ENCODE measurements around the gene C5orf63.
"Not testable (repeated sequence)": the region's sequence is repeated elsewhere in the genome, so short reads cannot be mapped to it uniquely, and the experiment has no call there.

Gene C5orf63

DNA sequence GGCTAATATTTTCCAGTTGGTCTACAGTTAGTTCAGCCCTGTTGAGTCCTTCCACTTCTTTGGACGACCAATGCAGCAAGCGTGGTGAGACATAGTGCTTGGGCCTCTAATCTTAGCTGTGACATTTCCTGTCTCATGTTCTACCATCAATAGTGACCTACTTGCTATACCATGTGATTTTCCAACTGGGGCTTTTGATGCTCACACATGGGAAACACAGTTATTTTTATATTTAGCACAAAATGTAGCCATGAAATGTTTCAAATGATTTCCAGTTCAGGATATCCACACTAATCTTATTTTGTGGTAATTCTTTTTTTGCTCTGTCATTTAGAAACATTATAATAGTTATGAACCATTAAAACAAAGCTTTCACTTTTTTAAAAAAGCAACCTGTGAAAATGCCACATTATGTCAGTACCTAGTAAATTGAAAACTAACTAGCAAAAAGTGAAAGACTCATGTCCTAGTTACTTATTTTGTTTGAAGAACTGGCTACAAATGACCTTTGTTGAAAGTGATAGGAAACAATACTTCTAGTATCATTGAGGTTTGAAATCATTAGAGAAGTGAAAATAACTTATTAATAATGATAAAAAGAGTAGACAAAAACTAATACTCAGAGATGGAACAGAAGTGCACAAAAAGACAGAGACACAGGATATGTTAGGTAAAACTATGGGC lies 61.2 kb downstream of the C5orf63 start:
- POLR2A ChIA-PET: no interaction called here
- CTCF ChIA-PET: interaction anchor here (0.6 kb wide), 1 partner anchor 15 kb away, joined by 3 read pairs; no protein-coding TSS in a partner anchor
- DNase-seq (ENCODE audit: extremely low spot score): no peak
- TF ChIP-seq HDGF (IDR thresholded peaks at IDR 0.05; ENCODE audit: borderline replicate concordance) (no peak), FOXA1 (IDR thresholded peaks at IDR 0.05) (no peak), LEF1 (IDR thresholded peaks at IDR 0.05; ENCODE audit: borderline replicate concordance) (no peak)

GRCh38 chr5:127011153-127011552 lies 62.1 kb downstream of the C5orf63 start:
- ChIA-PET CTCF (interaction anchor here (0.5 to 0.6 kb wide), 2 partner anchors 167 to 286 kb away, joined by 3 read pairs; no protein-coding TSS in a partner anchor), POLR2A (no interaction called here)
- no peak for TF ChIP-seq FOXM1 (IDR thresholded peaks at IDR 0.05; ENCODE audit: borderline replicate concordance)
- TF ChIP-seq ELF4 (IDR thresholded peaks at IDR 0.05): no peak
- no peak for TF ChIP-seq CTBP1 (IDR thresholded peaks at IDR 0.05; ENCODE audit: borderline replicate concordance)
- TF ChIP-seq TARDBP (IDR thresholded peaks at IDR 0.05): no peak
- TF ChIP-seq SUZ12 (IDR thresholded peaks at IDR 0.05): no peak
- no peak for TF ChIP-seq ZNF384 (IDR thresholded peaks at IDR 0.05)
- TF ChIP-seq NFRKB (IDR thresholded peaks at IDR 0.05): no peak
- TF ChIP-seq SP1 (IDR thresholded peaks at IDR 0.05): no peak
- no peak for TF ChIP-seq FOXA1 (IDR thresholded peaks at IDR 0.05)
- TF ChIP-seq BHLHE40 (IDR thresholded peaks at IDR 0.05; ENCODE audit: borderline replicate concordance): no peak
- DNase-seq (ENCODE audit: extremely low spot score): no peak

GRCh38 chr5:127010362-127010761 lies 62.9 kb downstream of the C5orf63 start:
- no peak for DNase-seq (ENCODE audit: extremely low spot score)
- POLR2A ChIA-PET: no interaction called here
- CTCF ChIA-PET: no interaction called here
- TF ChIP-seq FOXM1 (IDR thresholded peaks at IDR 0.05; ENCODE audit: borderline replicate concordance): no peak
- no peak for TF ChIP-seq L3MBTL2 (conservative IDR thresholded peaks at IDR 0.05)
- no peak for TF ChIP-seq ELF4 (IDR thresholded peaks at IDR 0.05)
- TF ChIP-seq FOXK2 (IDR thresholded peaks at IDR 0.05): no peak
- TF ChIP-seq CTBP1 (IDR thresholded peaks at IDR 0.05; ENCODE audit: borderline replicate concordance): no peak
- TF ChIP-seq SUZ12 (IDR thresholded peaks at IDR 0.05): no peak
- no peak for TF ChIP-seq NFRKB (IDR thresholded peaks at IDR 0.05)
- no peak for TF ChIP-seq BHLHE40 (IDR thresholded peaks at IDR 0.05; ENCODE audit: borderline replicate concordance)
- no peak for TF ChIP-seq ZNF384 (IDR thresholded peaks at IDR 0.05)
- no peak for TF ChIP-seq LEF1 (IDR thresholded peaks at IDR 0.05; ENCODE audit: borderline replicate concordance)
- TF ChIP-seq, protein P1, sequence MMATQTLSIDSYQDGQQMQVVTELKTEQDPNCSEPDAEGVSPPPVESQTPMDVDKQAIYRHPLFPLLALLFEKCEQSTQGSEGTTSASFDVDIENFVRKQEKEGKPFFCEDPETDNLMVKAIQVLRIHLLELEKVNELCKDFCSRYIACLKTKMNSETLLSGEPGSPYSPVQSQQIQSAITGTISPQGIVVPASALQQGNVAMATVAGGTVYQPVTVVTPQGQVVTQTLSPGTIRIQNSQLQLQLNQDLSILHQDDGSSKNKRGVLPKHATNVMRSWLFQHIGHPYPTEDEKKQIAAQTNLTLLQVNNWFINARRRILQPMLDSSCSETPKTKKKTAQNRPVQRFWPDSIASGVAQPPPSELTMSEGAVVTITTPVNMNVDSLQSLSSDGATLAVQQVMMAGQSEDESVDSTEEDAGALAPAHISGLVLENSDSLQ (IDR thresholded peaks at IDR 0.05): no peak
- TF ChIP-seq ARNT (IDR thresholded peaks at IDR 0.05): no peak
- TF ChIP-seq SP1 (IDR thresholded peaks at IDR 0.05): no peak

- TF ChIP-seq LEF1 (IDR thresholded peaks at IDR 0.05; ENCODE audit: borderline replicate concordance) (no peak), BHLHE40 (IDR thresholded peaks at IDR 0.05; ENCODE audit: borderline replicate concordance) (no peak), CTBP1 (IDR thresholded peaks at IDR 0.05; ENCODE audit: borderline replicate concordance) (no peak), FOXA1 (IDR thresholded peaks at IDR 0.05) (no peak), TARDBP (IDR thresholded peaks at IDR 0.05) (no peak), FOXM1 (IDR thresholded peaks at IDR 0.05; ENCODE audit: borderline replicate concordance) (no peak)
- ChIA-PET CTCF (no interaction called here), POLR2A (no interaction called here)
- DNase-seq (ENCODE audit: extremely low spot score): no peak
Observed at GRCh38 chr5:127009784-127010183, 63.5 kb downstream of the C5orf63 start.

DNA sequence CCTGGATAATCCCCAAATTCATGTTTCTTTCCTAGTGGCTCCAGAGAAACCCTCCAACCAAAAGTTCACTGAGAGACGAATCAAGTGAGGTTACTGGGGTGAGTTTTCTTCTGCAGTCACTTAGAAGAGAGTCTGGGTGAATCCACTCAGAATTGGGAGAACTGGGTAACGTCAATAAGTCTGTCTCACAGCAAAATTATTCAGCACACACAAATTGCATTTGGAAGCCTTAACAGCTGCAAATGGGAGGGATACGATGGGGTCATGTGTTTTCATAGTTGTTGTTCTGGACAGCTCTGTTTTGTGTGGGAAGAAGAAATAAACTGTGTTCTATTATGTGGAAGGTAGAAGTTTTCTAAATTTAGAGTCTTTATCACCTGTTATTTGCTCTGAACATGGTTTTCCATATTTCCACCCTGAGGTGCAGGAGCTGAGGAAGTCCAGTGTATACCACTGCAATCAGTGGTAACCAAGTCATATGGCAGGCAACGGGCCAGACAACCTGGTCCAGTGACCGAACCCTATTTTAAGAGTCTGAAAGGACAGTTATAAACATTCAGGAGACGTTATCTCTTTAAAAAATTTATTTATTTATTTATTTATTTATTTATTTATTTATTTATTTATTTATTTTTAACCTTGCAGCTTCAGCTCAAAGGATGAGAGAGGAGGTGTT lies 64.9 kb downstream of the C5orf63 start:
- ChIA-PET POLR2A (no interaction called here), CTCF (no interaction called here)
- no peak for DNase-seq (ENCODE audit: extremely low spot score)
- TF ChIP-seq L3MBTL2 (conservative IDR thresholded peaks at IDR 0.05) (no peak), CTBP1 (IDR thresholded peaks at IDR 0.05; ENCODE audit: borderline replicate concordance) (no peak), FOXK2 (IDR thresholded peaks at IDR 0.05) (no peak), FOXA1 (IDR thresholded peaks at IDR 0.05) (no peak), BHLHE40 (IDR thresholded peaks at IDR 0.05; ENCODE audit: borderline replicate concordance) (no peak), ARNT (IDR thresholded peaks at IDR 0.05) (no peak)

DNA sequence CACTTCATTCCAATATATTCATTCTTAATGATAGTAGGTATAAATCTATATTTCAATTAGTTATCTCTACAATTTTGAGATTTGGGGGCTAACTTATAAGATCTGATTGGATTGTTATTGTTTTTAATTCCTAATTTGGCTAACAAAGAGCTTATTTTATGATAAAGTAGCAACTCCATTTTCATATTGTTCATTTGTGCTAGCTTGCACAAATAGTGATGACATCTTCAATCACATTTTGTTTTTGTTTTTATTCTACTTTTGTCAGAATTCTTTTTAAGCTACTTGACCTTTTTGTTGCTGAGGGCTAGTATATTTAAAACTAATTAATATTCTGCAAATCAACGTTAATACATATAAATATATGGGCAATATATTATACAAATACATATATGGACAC lies 65.8 kb downstream of the C5orf63 start:
- CTCF ChIA-PET: no interaction called here
- POLR2A ChIA-PET: no interaction called here
- TF ChIP-seq HDGF (IDR thresholded peaks at IDR 0.05; ENCODE audit: borderline replicate concordance) (no peak), SUZ12 (IDR thresholded peaks at IDR 0.05) (no peak)
- no peak for DNase-seq (ENCODE audit: extremely low spot score)

DNA sequence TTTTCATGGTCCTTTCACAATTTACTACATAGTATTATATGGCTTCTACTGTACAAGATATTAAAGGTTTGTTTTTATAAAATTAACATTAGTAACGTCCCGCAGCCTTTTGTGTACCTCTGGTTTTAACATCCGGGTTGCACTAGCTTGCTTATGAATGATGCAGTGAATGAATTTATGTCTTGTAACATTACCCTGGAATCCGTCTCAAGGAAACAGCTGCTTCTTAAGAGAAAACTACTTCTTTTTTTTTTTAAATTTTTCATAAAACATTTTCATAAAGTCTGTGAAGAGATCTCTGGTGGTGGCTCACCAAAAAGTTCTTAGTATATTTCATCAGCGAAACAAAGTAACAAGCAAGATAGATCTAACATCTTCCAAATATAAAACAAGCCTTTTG lies 66.6 kb downstream of the C5orf63 start:
- TF ChIP-seq SP1 (IDR thresholded peaks at IDR 0.05): no peak
- TF ChIP-seq, protein P1 (IDR thresholded peaks at IDR 0.05): no peak
- TF ChIP-seq TARDBP (IDR thresholded peaks at IDR 0.05): no peak
- CTCF ChIA-PET: no interaction called here
- no peak for DNase-seq (ENCODE audit: extremely low spot score)
- POLR2A ChIA-PET: no interaction called here

- CTCF ChIA-PET, POLR2A ChIA-PET: not testable (repeated sequence)
Observed at GRCh38 chr5:127005282-127005681, 68.0 kb downstream of the C5orf63 start.

More at GRCh38 chr5:127005282-127005681, 68.0 kb downstream of the C5orf63 start:
- DNase-seq (ENCODE audit: extremely low spot score): not testable (repeated sequence)

All from HEK293T (cell line).